HepG2 (cell line): ENCODE results near the gene PAFAH1B1. TPM values are rescaled to one million over a fixed set of nuclear protein-coding genes. Genes with fewer than 3 reads are reported as not detected.

Experiments
- CEBPB ChIP-seq: IDR thresholded peaks from 2 replicates; pipeline ENCODE4 v1.6.1; 2011; ENCODE audit warnings: low read depth, low read length, improper control_type of control experiment, borderline replicate concordance
- CHCHD3 ChIP-seq: sonication (generic); formaldehyde crosslinking; IDR thresholded peaks from 2 replicates; pipeline ENCODE4 v1.8.0; 2022; ENCODE audit warnings: mild to moderate bottlenecking, missing genetic modification reagents, moderate library complexity
- ELF4 ChIP-seq: sonication (generic); formaldehyde crosslinking; IDR thresholded peaks from 2 replicates; pipeline ENCODE4 v1.5.0; 2020; ENCODE audit warnings: missing genetic modification reagents, mild to moderate bottlenecking, moderate library complexity, borderline replicate concordance
- MAZ ChIP-seq, 2 experiments: sonication (generic) in 1 of 2; formaldehyde crosslinking in 1 of 2; IDR thresholded peaks; 2 replicates each; pipeline versions ENCODE4 v1.5.0 to v1.6.1; 2012 to 2020; ENCODE audit warnings: low read depth in 2 of 2, mild to moderate bottlenecking in 2 of 2, borderline replicate concordance in 1 of 2, improper control_type of control experiment in 1 of 2, low read length in 1 of 2, missing genetic modification reagents in 1 of 2, moderate library complexity in 1 of 2
- PPARG ChIP-seq: conservative IDR thresholded peaks from 2 replicates; pipeline ENCODE4 v1.6.1; 2016; ENCODE audit warnings: missing biosample characterization, missing genetic modification reagents
- RFX5 ChIP-seq: IDR thresholded peaks from 2 replicates; pipeline ENCODE4 v1.6.1; 2011; ENCODE audit warnings: low read depth, low read length, improper control_type of control experiment
- RXRA ChIP-seq: sonication (generic); formaldehyde crosslinking; IDR thresholded peaks from 2 replicates; pipeline ENCODE4 v1.5.1; 2020; ENCODE audit warnings: missing genetic modification reagents
- ZBTB7B ChIP-seq: sonication (generic); formaldehyde crosslinking; IDR thresholded peaks from 2 replicates; pipeline ENCODE4 v1.4.0; 2020; ENCODE audit warnings: missing genetic modification reagents
- ZC3H13 ChIP-seq: sonication (generic); formaldehyde crosslinking; IDR thresholded peaks from 2 replicates; pipeline ENCODE4 v1.8.1; 2023; ENCODE audit warnings: mild to moderate bottlenecking, missing genetic modification reagents, moderate library complexity
- ZNF136 ChIP-seq: sonication (generic); formaldehyde crosslinking; IDR thresholded peaks from 2 replicates; pipeline ENCODE4 v1.8.1; 2022; ENCODE audit warnings: low read depth, mild to moderate bottlenecking, moderate library complexity, missing genetic modification reagents
- ZNF430 ChIP-seq: sonication (generic); formaldehyde crosslinking; IDR thresholded peaks from 2 replicates; pipeline ENCODE4 v1.9.0; 2021; ENCODE audit warnings: mild to moderate bottlenecking, missing genetic modification reagents
- polyA plus RNA-seq, 8 experiments: library from polyadenylated mRNA; depleted of rRNA in 3 of 8; stranded (reverse) in 7 of 8; unstranded in 1 of 8; fragments of >200 nt; fragmentation: Illumina TruSeq in 4 of 8; extraction: Trizol in 4 of 8; gene quantifications; 2 replicates each; pipeline versions ENCODE4 v1.2.1 to v1.2.3, GENCODE V29; 2011 to 2016; ENCODE audit warnings: low read depth in 4 of 8, missing spikeins in 1 of 8, mixed read lengths in 1 of 8; ENCODE audit not compliant: insufficient read depth in 1 of 8
- total RNA-seq, 5 experiments: library from RNA; depleted of rRNA; stranded (reverse); fragments of >200 nt; fragmentation: Illumina TruSeq; extraction: Trizol; gene quantifications; 2 replicates each; pipeline ENCODE4 v1.2.3, GENCODE V29; 2016; ENCODE audit warnings: low read depth in 1 of 5
- TF ChIP-seq, protein P1 (sequence below): sonication (generic); formaldehyde crosslinking; IDR thresholded peaks from 2 replicates; pipeline ENCODE4 v1.4.0; 2020; ENCODE audit warnings: missing genetic modification reagents
- TF ChIP-seq, protein P2 (sequence below): sonication (generic); formaldehyde crosslinking; conservative IDR thresholded peaks from 2 replicates; pipeline ENCODE4 v1.4.0; 2020; ENCODE audit warnings: missing genetic modification reagents
- TF ChIP-seq, protein P3 (sequence below): IDR thresholded peaks from 2 replicates; pipeline ENCODE4 v1.4.0; 2020; ENCODE audit warnings: mild to moderate bottlenecking, missing genetic modification reagents
- TF ChIP-seq, protein P4 (sequence below): sonication (generic); formaldehyde crosslinking; conservative IDR thresholded peaks from 2 replicates; pipeline ENCODE4 v1.8.0; 2022; ENCODE audit warnings: mild to moderate bottlenecking, moderate library complexity, missing genetic modification reagents
- TF ChIP-seq, protein P5 (sequence below): sonication (generic); formaldehyde crosslinking; IDR thresholded peaks from 2 replicates; pipeline ENCODE4 v1.5.0; 2020; ENCODE audit warnings: mild to moderate bottlenecking, missing genetic modification reagents

PAFAH1B1 gene
- total and polyA plus RNA-seq, 2 of the 13 experiments (the other 11 are each of a cell fraction or from before 2014, with no cell fraction given), result 46.0 to 64.9 TPM

DNA sequence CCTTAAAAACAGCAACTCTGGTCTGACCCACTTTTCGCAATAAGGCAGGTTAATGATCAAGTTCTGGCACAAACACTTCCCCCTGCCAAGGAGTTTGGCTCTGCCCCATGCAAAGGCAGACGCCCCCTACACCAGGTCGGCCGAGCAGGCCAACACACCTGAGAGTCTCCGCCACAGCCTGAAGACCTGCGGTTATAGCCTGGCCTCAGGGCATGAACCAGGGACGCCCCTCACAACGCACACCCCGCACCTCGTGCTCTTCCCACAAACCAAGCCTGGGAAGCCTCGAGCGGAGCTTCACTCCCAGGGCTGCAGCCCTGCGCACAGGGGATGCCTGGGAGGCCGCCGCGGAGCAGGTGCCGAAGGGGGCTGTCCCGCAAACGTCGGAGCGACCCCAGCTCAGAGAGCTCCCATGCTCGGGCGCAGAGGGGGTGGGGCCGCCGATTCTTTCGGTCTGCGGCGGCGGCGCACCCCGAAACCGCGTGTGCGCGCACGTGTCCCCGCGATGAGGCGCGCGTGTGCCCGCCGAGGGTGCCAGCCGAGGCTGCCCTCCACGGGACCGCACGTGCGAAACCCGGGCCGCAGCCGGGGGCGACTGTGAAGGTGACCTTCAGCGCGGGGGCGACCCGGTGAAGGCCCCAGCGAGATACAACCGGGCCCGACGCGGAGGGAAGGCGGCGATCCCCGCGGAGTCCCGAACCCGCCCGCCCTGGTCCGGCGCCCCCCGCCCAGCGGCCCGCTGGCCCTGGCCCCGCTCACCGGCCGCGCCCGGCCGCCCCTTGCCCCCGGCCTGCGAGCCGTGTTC is 117.6 kb downstream of the PAFAH1B1 start (continued):
- TF ChIP-seq, protein P1, sequence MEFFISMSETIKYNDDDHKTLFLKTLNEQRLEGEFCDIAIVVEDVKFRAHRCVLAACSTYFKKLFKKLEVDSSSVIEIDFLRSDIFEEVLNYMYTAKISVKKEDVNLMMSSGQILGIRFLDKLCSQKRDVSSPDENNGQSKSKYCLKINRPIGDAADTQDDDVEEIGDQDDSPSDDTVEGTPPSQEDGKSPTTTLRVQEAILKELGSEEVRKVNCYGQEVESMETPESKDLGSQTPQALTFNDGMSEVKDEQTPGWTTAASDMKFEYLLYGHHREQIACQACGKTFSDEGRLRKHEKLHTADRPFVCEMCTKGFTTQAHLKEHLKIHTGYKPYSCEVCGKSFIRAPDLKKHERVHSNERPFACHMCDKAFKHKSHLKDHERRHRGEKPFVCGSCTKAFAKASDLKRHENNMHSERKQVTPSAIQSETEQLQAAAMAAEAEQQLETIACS (CRISPR knock-in tag), result peak; percentile 75
- TF ChIP-seq ELF4 (CRISPR knock-in tag) (0 out of 2 replicates have a peak, but pooled peaks have one; percentile 28), ZBTB7B (peak; percentile 74), CEBPB (peak; percentile 75; the same call in 1 of the 2 replicates), RXRA (CRISPR knock-in tag) (peak; percentile 57; the same call in 1 of the 2 replicates), MAZ (IDR thresholded peaks at IDR 0.05; ENCODE audit: borderline replicate concordance, low read depth, low read length) (no peak), MAZ (CRISPR knock-in tag; IDR thresholded peaks at IDR 0.05; ENCODE audit: low read depth) (peak; percentile 39; the same call in 1 of the 2 replicates), PPARG (peak; percentile 97), RFX5 (no peak), ZNF430 (CRISPR knock-in tag) (peak; percentile 60; the same call in 1 of the 2 replicates), ZC3H13 (CRISPR knock-in tag) (peak; percentile 78), CHCHD3 (CRISPR knock-in tag) (0 out of 2 replicates have a peak, but pooled peaks have one; percentile 59), ZNF136 (CRISPR knock-in tag) (0 out of 2 replicates have a peak, but pooled peaks have one; percentile 13)
- TF ChIP-seq, protein P2, sequence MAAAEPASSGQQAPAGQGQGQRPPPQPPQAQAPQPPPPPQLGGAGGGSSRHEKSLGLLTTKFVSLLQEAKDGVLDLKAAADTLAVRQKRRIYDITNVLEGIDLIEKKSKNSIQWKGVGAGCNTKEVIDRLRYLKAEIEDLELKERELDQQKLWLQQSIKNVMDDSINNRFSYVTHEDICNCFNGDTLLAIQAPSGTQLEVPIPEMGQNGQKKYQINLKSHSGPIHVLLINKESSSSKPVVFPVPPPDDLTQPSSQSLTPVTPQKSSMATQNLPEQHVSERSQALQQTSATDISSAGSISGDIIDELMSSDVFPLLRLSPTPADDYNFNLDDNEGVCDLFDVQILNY (CRISPR knock-in tag), result 0 out of 2 replicates have a peak, but pooled peaks have one; percentile 25
- TF ChIP-seq, protein P3, sequence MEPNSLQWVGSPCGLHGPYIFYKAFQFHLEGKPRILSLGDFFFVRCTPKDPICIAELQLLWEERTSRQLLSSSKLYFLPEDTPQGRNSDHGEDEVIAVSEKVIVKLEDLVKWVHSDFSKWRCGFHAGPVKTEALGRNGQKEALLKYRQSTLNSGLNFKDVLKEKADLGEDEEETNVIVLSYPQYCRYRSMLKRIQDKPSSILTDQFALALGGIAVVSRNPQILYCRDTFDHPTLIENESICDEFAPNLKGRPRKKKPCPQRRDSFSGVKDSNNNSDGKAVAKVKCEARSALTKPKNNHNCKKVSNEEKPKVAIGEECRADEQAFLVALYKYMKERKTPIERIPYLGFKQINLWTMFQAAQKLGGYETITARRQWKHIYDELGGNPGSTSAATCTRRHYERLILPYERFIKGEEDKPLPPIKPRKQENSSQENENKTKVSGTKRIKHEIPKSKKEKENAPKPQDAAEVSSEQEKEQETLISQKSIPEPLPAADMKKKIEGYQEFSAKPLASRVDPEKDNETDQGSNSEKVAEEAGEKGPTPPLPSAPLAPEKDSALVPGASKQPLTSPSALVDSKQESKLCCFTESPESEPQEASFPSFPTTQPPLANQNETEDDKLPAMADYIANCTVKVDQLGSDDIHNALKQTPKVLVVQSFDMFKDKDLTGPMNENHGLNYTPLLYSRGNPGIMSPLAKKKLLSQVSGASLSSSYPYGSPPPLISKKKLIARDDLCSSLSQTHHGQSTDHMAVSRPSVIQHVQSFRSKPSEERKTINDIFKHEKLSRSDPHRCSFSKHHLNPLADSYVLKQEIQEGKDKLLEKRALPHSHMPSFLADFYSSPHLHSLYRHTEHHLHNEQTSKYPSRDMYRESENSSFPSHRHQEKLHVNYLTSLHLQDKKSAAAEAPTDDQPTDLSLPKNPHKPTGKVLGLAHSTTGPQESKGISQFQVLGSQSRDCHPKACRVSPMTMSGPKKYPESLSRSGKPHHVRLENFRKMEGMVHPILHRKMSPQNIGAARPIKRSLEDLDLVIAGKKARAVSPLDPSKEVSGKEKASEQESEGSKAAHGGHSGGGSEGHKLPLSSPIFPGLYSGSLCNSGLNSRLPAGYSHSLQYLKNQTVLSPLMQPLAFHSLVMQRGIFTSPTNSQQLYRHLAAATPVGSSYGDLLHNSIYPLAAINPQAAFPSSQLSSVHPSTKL, result peak; percentile 5; the same call in 1 of the 2 replicates
- TF ChIP-seq, protein P4, sequence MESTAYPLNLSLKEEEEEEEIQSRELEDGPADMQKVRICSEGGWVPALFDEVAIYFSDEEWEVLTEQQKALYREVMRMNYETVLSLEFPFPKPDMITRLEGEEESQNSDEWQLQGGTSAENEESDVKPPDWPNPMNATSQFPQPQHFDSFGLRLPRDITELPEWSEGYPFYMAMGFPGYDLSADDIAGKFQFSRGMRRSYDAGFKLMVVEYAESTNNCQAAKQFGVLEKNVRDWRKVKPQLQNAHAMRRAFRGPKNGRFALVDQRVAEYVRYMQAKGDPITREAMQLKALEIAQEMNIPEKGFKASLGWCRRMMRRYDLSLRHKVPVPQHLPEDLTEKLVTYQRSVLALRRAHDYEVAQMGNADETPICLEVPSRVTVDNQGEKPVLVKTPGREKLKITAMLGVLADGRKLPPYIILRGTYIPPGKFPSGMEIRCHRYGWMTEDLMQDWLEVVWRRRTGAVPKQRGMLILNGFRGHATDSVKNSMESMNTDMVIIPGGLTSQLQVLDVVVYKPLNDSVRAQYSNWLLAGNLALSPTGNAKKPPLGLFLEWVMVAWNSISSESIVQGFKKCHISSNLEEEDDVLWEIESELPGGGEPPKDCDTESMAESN (CRISPR knock-in tag), result peak; percentile 51; the same call in 1 of the 2 replicates
- TF ChIP-seq, protein P5, sequence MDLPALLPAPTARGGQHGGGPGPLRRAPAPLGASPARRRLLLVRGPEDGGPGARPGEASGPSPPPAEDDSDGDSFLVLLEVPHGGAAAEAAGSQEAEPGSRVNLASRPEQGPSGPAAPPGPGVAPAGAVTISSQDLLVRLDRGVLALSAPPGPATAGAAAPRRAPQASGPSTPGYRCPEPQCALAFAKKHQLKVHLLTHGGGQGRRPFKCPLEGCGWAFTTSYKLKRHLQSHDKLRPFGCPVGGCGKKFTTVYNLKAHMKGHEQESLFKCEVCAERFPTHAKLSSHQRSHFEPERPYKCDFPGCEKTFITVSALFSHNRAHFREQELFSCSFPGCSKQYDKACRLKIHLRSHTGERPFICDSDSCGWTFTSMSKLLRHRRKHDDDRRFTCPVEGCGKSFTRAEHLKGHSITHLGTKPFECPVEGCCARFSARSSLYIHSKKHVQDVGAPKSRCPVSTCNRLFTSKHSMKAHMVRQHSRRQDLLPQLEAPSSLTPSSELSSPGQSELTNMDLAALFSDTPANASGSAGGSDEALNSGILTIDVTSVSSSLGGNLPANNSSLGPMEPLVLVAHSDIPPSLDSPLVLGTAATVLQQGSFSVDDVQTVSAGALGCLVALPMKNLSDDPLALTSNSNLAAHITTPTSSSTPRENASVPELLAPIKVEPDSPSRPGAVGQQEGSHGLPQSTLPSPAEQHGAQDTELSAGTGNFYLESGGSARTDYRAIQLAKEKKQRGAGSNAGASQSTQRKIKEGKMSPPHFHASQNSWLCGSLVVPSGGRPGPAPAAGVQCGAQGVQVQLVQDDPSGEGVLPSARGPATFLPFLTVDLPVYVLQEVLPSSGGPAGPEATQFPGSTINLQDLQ (CRISPR knock-in tag), result no peak
